PC-3 (cell line): ENCODE measurements around the gene CHST11.

Experiments
- CTCF ChIP-seq: fragments of 300-600 bp; sonication (generic); conservative IDR thresholded peaks from 2 replicates; pipeline ENCODE4 v1.5.1; 2017; ENCODE audit warnings: antibody characterized with exemption, low read depth, mild to moderate bottlenecking, low read length
- EZH2 ChIP-seq: fragments of 300-600 bp; sonication (generic); IDR thresholded peaks from one replicate; pipeline ENCODE4 v1.6.1; 2017; ENCODE audit warnings: antibody characterized with exemption, mild to moderate bottlenecking, low read length; ENCODE audit not compliant: unreplicated experiment
- EZH2phosphoT487 ChIP-seq: fragments of 300-600 bp; sonication (generic); IDR thresholded peaks from 2 replicates; pipeline ENCODE4 v1.6.1; 2018; ENCODE audit warnings: mild to moderate bottlenecking, antibody characterized with exemption, low read length, borderline replicate concordance

- TF ChIP-seq EZH2phosphoT487 (no peak), EZH2 (no peak), CTCF (no peak)
Measured at GRCh38 chr12:104752881-104753280, 296.1 kb downstream of the CHST11 start.
